Cardiac septum (tissue), 1 donor: ENCODE measurements around the gene FSIP1. TPM values are rescaled to one million over a fixed set of nuclear protein-coding genes. Genes with fewer than 3 reads are reported as not detected.

Source experiments
- DNase-seq: peaks from one replicate; pipeline ENCODE4 v3.0.0-alpha.2; 2020; ENCODE audit warnings: low spot score
- intact Hi-C: fragments of 100-400 bp; cut with DNase I; formaldehyde crosslinking; loops from one replicate; pipeline ENCODE4 v1.14.0; 2022
- total RNA-seq: library from RNA; stranded (reverse); fragmentation: NEBNext Ultra II Directional; extraction: Animal tissue kit (Norgen Biotek cat#: 25700); gene quantifications from one replicate; pipeline ENCODE4 v1.2.1, GENCODE V29; 2021
- donor health status: DM: no; HTN: no; CAD: no.

Gene FSIP1
- total RNA-seq, 1 donor from 2014 or later, result 2.0 TPM

GRCh38 chr15:39582286-39582976, 200.2 kb downstream of the FSIP1 start:
- no peak for DNase-seq
- intact Hi-C loops, result loop anchor here (5.0 to 10.0 kb wide), 5 partner anchors 90 to 1588 kb away; no protein-coding TSS in a partner anchor

DNA sequence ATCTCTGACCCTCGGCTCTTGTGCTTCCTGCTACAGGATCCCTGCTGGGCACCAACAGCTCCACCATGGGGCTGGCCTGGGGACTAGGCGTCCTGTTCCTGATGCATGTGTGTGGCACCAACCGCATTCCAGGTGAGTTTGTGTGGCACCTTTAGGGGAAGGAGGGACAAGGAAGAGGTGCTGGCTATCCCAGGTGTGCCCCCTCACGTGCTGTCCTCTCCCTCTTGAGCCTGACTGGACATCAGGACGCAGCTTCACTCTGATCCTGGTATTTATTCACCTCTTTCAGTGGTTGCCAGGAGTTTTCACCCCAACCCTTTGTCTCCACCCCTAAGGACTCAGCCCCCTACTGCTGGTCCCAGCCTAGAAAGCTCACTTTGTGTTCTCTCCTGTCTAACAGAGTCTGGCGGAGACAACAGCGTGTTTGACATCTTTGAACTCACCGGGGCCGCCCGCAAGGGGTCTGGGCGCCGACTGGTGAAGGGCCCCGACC, 200.8 kb downstream of the FSIP1 start:
- intact Hi-C loops, result loop anchor here (2.0 to 10.0 kb wide), 8 partner anchors 90 to 1587 kb away; no protein-coding TSS in a partner anchor
- no peak for DNase-seq

- DNase-seq, result no peak
- intact Hi-C loops, result loop anchor here (2.0 to 10.0 kb wide), 8 partner anchors 89 to 1587 kb away; no protein-coding TSS in a partner anchor
Observed at GRCh38 chr15:39581242-39581792, 201.3 kb downstream of the FSIP1 start.

DNA sequence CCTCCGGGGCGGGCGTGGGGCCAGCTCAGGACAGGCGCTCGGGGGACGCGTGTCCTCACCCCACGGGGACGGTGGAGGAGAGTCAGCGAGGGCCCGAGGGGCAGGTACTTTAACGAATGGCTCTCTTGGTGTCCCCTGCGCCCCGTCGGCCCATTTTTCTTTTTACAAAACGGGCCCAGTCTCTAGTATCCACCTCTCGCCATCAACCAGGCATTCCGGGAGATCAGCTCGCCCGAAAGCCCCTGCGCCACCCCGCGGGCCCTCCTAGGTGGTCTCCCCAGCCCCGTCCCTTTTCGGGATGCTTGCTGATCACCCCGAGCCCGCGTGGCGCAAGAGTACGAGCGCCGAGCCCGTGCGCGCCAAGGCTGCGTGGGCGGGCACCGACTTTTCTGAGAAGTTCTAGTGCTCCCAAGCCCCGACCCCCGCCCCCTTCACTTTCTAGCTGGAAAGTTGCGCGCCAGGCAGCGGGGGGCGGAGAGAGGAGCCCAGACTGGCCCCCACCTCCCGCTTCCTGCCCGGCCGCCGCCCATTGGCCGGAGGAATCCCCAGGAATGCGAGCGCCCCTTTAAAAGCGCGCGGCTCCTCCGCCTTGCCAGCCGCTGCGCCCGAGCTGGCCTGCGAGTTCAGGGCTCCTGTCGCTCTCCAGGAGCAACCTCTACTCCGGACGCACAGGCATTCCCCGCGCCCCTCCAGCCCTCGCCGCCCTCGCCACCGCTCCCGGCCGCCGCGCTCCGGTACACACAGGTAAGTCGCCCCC, 202.0 kb downstream of the FSIP1 start, which contains the start of gene THBS1:
Gene THBS1 (plus strand): TSS at position 595 of the 757 bp plus-strand sequence. CDS start 779 bp downstream, outside the sequence.
- intact Hi-C loops, result loop anchor here (1.0 to 10.0 kb wide), 9 partner anchors 88 to 1586 kb away; no protein-coding TSS in a partner anchor
- peak; percentile 91 for DNase-seq

GRCh38 chr15:39580117-39580484, 202.5 kb downstream of the FSIP1 start:
- intact Hi-C loops, result loop anchor here (1.0 to 10.0 kb wide), 9 partner anchors 88 to 1585 kb away; no protein-coding TSS in a partner anchor

GRCh38 chr15:39579487-39580116, 203.0 kb downstream of the FSIP1 start:
- DNase-seq, result peak; percentile 89
- intact Hi-C loops, result loop anchor here (1.0 to 10.0 kb wide), 9 partner anchors 87 to 1585 kb away; no protein-coding TSS in a partner anchor

More at GRCh38 chr15:39580117-39580484, 202.5 kb downstream of the FSIP1 start:
- DNase-seq, result peak; percentile 96

- intact Hi-C loops, result no loop called here
Observed at GRCh38 chr15:39578851-39579486, 203.7 kb downstream of the FSIP1 start.

GRCh38 chr15:39575180-39575579, 207.5 kb downstream of the FSIP1 start:
- intact Hi-C loops, result no loop called here
- DNase-seq, result no peak

More at GRCh38 chr15:39578851-39579486, 203.7 kb downstream of the FSIP1 start:
- DNase-seq, result no peak

DNA sequence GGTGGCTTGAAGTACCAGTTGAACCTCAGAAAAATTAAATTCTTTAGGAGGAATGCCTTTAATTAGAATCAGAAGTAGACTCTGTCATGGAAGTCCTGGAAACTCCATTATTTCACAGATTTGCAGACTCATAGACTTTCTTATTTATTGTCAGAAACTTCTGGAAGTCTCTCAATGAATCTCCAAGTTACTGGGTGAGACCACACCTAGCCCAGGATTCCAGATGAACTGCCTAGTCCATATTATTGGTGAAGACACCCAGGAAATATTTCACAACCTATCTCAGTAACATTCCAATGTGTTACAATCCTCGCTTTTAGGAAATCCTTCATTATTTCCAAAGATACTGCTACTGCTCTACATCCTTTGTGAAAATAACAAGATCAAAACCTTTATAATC, 208.2 kb downstream of the FSIP1 start:
- no peak for DNase-seq
- intact Hi-C loops, result loop anchor here (5.0 kb wide), 1 partner anchor 62 kb away; no protein-coding TSS in a partner anchor

GRCh38 chr15:39573844-39574243, 208.8 kb downstream of the FSIP1 start:
- no peak for DNase-seq
- intact Hi-C loops, result loop anchor here (5.0 kb wide), 1 partner anchor 62 kb away; no protein-coding TSS in a partner anchor

GRCh38 chr15:39573287-39573686, 209.4 kb downstream of the FSIP1 start:
- DNase-seq, result no peak
- intact Hi-C loops, result loop anchor here (5.0 kb wide), 1 partner anchor 61 kb away; no protein-coding TSS in a partner anchor

- DNase-seq, result no peak
- intact Hi-C loops, result no loop called here
Observed at GRCh38 chr15:39565851-39566250, 216.8 kb downstream of the FSIP1 start.

DNA sequence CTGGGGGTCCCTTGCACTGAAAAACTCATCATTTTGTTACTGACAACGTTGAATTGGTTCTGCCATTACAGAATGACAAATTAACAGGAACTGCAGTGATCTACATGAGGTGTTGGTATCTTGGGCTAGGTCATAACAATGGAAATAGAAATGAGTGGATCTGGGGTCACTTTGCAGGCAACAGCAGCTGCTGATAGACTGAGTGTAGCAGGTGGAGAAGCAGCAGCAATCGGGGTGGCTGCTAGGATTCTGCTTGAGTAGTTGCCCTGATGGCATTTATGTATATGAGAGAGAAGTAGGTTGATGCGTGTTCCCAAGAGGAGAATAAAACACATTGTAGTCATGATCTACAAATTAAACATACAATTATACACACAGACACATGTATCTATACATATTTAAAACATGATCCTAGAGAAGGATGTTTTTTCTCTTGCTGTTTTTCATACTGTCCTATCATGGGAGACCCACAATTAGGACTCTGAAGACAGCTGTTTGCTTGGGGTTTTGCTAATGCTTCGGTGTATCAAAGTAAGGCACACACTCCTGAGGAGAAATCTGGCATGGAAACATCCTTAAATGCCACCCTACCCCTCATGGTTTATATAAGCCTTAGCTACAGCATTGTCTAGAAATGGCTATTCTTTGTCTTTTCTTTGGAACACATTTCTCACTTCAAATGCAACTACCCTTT, 217.5 kb downstream of the FSIP1 start:
- intact Hi-C loops, result no loop called here
- DNase-seq, result no peak

DNA sequence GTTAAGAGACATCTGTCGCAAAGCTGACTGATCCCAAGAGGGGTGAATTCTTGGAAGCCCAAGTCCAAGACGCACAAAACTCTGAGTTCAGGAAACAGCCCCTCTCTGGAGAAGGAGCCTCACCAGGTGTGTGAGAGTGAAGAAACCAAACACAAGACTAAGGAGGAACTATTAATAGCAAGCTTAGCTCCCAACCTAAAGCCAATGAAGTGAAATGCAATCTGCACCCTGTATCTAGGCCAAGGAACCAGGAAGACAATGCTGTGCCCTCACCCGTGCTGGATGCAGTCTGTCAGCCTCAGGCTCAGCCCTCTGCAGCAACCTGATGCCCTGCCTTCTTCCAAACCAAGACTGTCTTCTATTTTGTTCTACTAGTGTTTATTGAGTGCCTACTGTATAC, 224.2 kb downstream of the FSIP1 start:
- no peak for DNase-seq
- intact Hi-C loops, result no loop called here

DNA sequence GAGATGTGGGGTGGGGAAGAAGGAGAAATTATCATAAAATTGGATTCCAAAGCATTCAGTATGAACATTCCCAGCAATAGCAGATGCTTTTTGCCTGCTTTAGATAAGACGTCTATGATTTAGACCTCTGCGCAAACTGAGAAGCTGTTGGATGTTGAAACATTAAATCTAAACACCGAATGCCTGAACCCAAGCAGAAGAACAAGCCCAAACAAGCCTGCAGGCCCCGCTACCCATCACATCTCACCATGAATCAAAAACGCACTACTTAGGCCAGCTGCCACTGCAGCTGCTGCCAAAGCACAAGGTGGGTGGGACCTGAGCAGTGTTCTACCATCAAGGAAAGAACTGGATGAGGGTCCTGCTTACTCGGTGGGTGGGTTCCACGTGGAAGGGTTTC, 226.2 kb downstream of the FSIP1 start:
- intact Hi-C loops, result no loop called here
- DNase-seq, result no peak

DNA sequence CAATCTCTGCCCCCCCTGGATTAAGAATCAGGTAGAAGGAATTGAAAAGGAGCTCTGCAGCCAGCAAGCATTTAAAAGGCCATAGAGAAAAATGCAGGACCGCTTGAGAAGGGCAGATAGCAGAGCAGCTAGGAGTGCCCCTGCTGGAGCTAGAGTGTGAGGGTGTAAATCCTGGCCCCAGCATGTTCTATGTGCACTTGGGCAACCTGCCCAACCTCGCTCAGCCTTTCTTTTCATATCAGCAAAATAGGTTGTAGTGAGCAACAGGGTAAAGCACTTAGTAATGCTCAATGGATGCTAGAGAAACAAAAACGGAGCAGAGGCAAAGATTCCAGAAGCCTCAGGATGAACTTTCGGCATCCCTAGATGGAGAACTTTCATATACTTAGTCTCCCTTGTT, 226.8 kb downstream of the FSIP1 start:
- DNase-seq, result no peak
- intact Hi-C loops, result no loop called here

DNA sequence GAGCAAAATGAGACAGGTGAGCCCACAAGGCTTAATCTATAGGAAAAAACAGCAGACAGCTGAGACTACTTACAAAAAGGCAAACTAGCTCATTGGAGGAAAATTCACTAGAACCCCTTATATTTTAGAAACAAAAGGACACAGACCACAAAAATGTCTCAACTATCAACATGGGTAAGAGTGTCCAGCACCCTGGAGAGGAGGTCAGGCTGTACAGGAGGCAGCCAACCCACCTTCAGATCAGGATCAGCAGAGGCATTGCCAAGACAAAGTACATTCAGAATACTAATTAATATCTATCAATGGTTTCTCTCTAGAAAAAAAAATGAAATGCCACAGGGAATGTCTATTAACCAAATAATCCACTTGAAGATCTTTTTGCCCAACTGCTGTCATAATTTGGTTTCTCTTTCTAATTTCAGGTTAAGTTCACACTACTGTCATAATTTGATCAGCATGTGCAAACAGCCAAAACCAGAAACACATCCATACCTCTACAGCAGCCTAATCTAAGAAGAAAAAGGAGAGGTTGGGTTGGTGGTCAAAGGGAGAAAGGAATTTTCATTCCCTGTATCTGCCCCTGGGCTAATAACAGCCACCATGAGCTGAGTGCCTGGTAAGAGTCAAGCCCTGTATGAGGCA, 227.8 kb downstream of the FSIP1 start:
- intact Hi-C loops, result no loop called here
- DNase-seq, result no peak
